ENCODE results near the gene TTC23L.

DNA sequence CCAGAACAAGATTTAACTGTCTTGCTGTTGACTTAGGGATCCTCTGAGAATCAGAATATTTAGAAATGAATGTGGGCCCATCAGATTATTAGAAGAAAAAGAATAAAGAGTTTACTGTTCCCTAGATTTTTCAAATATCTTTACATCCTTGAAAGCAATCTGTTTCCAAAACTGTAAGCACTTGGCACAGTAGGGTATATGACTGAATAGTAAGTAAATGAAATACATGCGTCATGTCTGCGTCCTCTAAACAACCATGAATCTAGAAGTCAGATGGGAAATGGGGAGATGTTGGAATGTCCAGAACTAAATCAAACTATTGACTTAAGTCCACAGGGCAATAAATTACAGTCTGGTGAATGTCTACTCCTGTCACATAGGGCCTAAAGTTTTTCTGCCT is 26.1 kb downstream of the TTC23L start:
- TF ChIP-seq POLR2AphosphoS5 (IDR thresholded peaks at IDR 0.05; ENCODE audit: borderline replicate concordance, low read depth, low read length) = no peak
- no peak for TF ChIP-seq EZH2 (IDR thresholded peaks at IDR 0.05)
- TF ChIP-seq FOXP2 (optimal IDR thresholded peaks at IDR 0.05; ENCODE audit: control extremely low read depth, extremely low read length, insufficient read depth) = no peak

Measured in SK-N-MC (cell line).